MM.1S (cell line): Measurements from ENCODE around the gene HMX2.

Experiments
- CTCF ChIP-seq: fragments of 300-600 bp; sonication (generic); IDR thresholded peaks from 2 replicates; pipeline ENCODE4 v1.5.1; 2016; ENCODE audit warnings: antibody characterized with exemption, low read length, mixed read lengths
- EZH2 ChIP-seq: fragments of 300-600 bp; sonication (generic); optimal IDR thresholded peaks from 2 replicates; pipeline ENCODE3; 2017; ENCODE audit warnings: low read depth, mild to moderate bottlenecking, antibody characterized with exemption, low read length, mixed read lengths
- EZH2phosphoT487 ChIP-seq: fragments of 300-600 bp; sonication (generic); IDR thresholded peaks from 2 replicates; pipeline ENCODE4 v1.6.1; 2018; ENCODE audit warnings: antibody characterized with exemption, low read length

GRCh38 chr10:123154711-123155505, 7.0 kb downstream of the HMX2 start:
- no peak for TF ChIP-seq CTCF
- no peak for TF ChIP-seq EZH2
- no peak for TF ChIP-seq EZH2phosphoT487
